PC-3 (cell line): ENCODE data around the gene DHX16. TPM values are rescaled to one million over a fixed set of nuclear protein-coding genes. Genes with fewer than 3 reads are reported as not detected.
A peak's percentile ranks its signal among the peaks of the same experiment; 100 is the strongest.

Experiments used
- ATAC-seq: fragments of 200-7000 bp; cut with Tn5 transposase; 2 replicates; pipeline ENCODE4 v1.9.1; 2020; ENCODE audit warnings: mild to moderate bottlenecking, moderate library complexity
- BruUV-seq: library from RNA; stranded (reverse); fragments of 400-500 nt; replicated peaks from 2 replicates; lab custom pipeline; 2021; lab: Mats Ljungman, UMichigan
- CTCF ChIA-PET: fragments of 300-600 bp; sonication (Branson Sonifier 250); formaldehyde crosslinking; loops from one replicate; lab custom pipeline; 2022; ENCODE audit warnings: antibody characterized with exemption; lab: Charles Lee
- POLR2A ChIA-PET: fragments of 300-600 bp; sonication (Branson Sonifier 250); formaldehyde crosslinking; loops from one replicate; lab custom pipeline; 2022; ENCODE audit warnings: antibody characterized with exemption; ENCODE audit not compliant: unreplicated experiment; lab: Charles Lee
- DNase-seq: peaks from one replicate; pipeline ENCODE4 v3.0.0-alpha.2; 2015
- H2AFZ ChIP-seq: fragments of 300-600 bp; sonication (generic); 2 replicates; pipeline ENCODE4 v1.6.0; 2016; ENCODE audit warnings: antibody characterized with exemption, low read length
- H3F3A ChIP-seq: fragments of 300-600 bp; sonication (generic); one replicate; pipeline ENCODE4 v1.6.0; 2017; ENCODE audit warnings: antibody characterized with exemption, low read length, control low read depth, mild to moderate bottlenecking; ENCODE audit not compliant: unreplicated experiment
- H3K27ac ChIP-seq: fragments of 300-600 bp; sonication (generic); 2 replicates; pipeline ENCODE4 v1.5.1; 2016; ENCODE audit warnings: mild to moderate bottlenecking, low read length
- H3K27me3 ChIP-seq: fragments of 300-600 bp; sonication (generic); 2 replicates; pipeline ENCODE4 v1.6.1; 2016; ENCODE audit warnings: low read length, mixed read lengths
- H3K36me3 ChIP-seq: fragments of 300-600 bp; sonication (generic); 2 replicates; pipeline ENCODE4 v1.6.1; 2016; ENCODE audit warnings: low read depth, mixed run types, low read length, mixed read lengths
- H3K4me1 ChIP-seq: fragments of 300-600 bp; sonication (generic); 2 replicates; pipeline ENCODE4 v1.5.1; 2016; ENCODE audit warnings: low read length; ENCODE audit not compliant: insufficient read depth
- H3K4me2 ChIP-seq: fragments of 300-600 bp; sonication (generic); 2 replicates; pipeline ENCODE4 v1.6.0; 2016; ENCODE audit warnings: low read length
- H3K4me3 ChIP-seq: fragments of 300-600 bp; sonication (generic); 2 replicates; pipeline ENCODE4 v1.5.1; 2016; ENCODE audit warnings: mild to moderate bottlenecking, low read length, mixed read lengths
- H3K79me2 ChIP-seq: fragments of 300-600 bp; sonication (generic); 2 replicates; pipeline ENCODE4 v1.6.1; 2017; ENCODE audit warnings: low read length, mixed read lengths
- H3K9ac ChIP-seq: fragments of 300-600 bp; sonication (generic); 2 replicates; pipeline ENCODE4 v1.6.0; 2016; ENCODE audit warnings: mild to moderate bottlenecking, low read length
- H3K9me2 ChIP-seq: fragments of 300-600 bp; sonication (generic); replicated peaks from 2 replicates; pipeline ENCODE4 v1.6.1; 2016; ENCODE audit warnings: mixed run types, low read length, mixed read lengths
- H3K9me3 ChIP-seq: fragments of 300-600 bp; sonication (generic); 2 replicates; pipeline ENCODE4 v1.6.1; 2016; ENCODE audit warnings: low read length, mixed read lengths
- H4K20me1 ChIP-seq: fragments of 300-600 bp; sonication (generic); 2 replicates; pipeline ENCODE4 v1.6.1; 2016; ENCODE audit warnings: low read length, mixed read lengths
- EZH2 ChIP-seq: fragments of 300-600 bp; sonication (generic); IDR thresholded peaks from one replicate; pipeline ENCODE4 v1.6.1; 2017; ENCODE audit warnings: antibody characterized with exemption, mild to moderate bottlenecking, low read length; ENCODE audit not compliant: unreplicated experiment
- EZH2phosphoT487 ChIP-seq: fragments of 300-600 bp; sonication (generic); IDR thresholded peaks from 2 replicates; pipeline ENCODE4 v1.6.1; 2018; ENCODE audit warnings: mild to moderate bottlenecking, antibody characterized with exemption, low read length, borderline replicate concordance
- intact Hi-C: fragments of 100-400 bp; cut with micrococcal nuclease; formaldehyde crosslinking; loops from 2 replicates; pipeline ENCODE4 v1.9.0; 2023
- total RNA-seq: library from RNA; depleted of rRNA; stranded (reverse); fragments of >200 nt; gene quantifications from 2 replicates; pipeline ENCODE4 v1.2.3, GENCODE V29; 2014
- TF ChIP-seq, protein P1 (sequence below): fragments of 300-600 bp; sonication (generic); conservative IDR thresholded peaks from 2 replicates; pipeline ENCODE4 v1.5.1; 2017; ENCODE audit warnings: antibody characterized with exemption, low read depth, mild to moderate bottlenecking, low read length

The DHX16 gene
- total RNA-seq, 1 experiment from 2014 or later = 50.0 TPM

DNA sequence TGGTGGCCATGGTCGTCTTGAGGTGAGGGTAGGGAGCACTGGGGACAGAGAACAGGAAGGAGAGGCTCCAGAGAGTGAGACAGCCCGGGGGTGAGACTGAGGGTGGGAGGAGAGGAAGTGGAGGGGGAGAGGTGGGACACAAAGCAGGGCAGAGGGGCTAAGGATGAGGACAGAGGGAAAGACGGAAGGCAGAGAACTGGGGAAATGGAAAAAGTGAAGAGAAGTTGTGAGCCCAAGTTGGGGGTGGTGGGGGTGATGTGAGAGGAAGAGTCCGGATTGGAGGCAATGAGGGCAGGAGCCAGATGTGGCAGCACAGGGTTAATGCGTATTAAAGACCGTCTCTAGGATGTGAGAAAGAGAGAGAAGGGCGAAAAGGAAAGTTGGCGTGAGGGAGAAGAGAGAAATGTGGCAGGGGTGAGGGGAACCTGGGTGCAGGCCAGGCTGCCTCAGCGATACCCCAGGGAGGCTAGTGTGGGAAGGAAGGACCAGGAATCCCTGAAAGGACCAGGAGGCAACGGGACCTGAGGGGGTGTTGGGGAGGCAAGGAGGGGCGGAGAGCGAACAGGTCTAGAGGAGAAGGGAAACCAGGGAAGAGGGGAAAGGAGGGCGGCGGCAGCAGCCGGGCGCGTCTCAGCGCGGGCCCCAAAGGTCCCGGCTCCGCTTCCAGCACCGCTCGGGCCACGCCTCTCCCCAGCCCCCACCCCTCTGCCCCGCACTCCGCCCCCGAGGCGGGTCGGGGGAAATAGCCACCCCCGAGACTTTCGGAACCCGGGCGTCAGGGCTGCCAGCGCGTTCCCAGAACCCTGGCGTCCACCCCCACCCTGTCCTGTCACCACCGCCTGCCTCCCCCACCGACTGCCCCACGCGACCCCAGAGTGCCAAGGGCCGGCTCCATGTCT, 13.5 kb upstream of the DHX16 start, which contains the start of gene PPP1R18:
PPP1R18 (minus strand) TSS at position 637 of the 899 bp plus-strand sequence; CDS start at position 10, 627 bp downstream.
- TSS peak; percentile 50 for BruUV-seq
- CTCF ChIA-PET = no interaction called here
- peak; percentile 9 for ATAC-seq

DNA sequence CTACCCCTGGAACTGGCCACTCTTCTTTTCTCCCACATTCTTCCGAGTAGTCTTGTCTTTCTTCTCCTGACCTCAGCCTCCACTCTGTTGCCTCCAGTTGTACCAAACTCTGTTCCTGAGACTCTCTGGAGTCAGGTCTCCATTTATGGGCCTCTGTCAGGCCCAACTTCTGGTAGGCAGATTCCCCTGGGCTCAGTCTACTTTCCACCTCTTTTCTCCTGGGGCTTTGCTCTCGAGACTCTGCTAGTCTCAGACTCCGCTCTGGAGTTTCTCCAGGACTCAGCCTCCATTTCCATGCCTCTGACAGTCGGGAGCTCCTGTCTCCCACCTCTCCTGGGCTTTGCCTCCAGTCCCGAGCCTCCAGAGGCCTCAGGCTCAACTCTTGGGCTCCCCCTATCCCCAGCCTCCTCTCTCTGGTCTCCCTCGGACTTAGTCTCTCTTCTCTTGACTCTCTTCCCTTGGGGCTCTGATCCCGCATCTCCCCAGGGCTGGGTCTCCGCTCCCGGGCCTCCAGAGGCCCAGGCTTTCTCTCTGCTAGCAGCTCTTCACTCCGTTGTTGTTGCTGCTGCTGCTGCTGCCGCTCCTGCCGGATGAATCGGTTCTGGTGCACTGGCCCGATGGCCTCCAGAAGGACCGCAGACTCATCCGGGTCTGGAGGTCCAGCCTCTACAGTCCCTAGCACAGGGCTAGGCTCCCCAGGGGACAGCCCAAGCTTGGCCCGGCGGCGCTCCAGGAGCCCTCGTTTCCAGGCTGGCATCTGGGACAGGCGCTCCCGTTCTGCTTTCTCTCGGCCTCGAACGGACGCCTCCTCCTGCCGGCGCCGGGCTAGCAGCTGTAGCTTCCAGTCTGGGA, 12.6 kb upstream of the DHX16 start:
- TF ChIP-seq EZH2 (no peak), EZH2phosphoT487 (no peak)
- TF ChIP-seq, protein P1, sequence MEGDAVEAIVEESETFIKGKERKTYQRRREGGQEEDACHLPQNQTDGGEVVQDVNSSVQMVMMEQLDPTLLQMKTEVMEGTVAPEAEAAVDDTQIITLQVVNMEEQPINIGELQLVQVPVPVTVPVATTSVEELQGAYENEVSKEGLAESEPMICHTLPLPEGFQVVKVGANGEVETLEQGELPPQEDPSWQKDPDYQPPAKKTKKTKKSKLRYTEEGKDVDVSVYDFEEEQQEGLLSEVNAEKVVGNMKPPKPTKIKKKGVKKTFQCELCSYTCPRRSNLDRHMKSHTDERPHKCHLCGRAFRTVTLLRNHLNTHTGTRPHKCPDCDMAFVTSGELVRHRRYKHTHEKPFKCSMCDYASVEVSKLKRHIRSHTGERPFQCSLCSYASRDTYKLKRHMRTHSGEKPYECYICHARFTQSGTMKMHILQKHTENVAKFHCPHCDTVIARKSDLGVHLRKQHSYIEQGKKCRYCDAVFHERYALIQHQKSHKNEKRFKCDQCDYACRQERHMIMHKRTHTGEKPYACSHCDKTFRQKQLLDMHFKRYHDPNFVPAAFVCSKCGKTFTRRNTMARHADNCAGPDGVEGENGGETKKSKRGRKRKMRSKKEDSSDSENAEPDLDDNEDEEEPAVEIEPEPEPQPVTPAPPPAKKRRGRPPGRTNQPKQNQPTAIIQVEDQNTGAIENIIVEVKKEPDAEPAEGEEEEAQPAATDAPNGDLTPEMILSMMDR = peak; percentile 30; the same call in 1 of the 2 replicates
- Histone ChIP-seq H3K27me3 (no peaks in the 10 kb centered on the region), H3F3A (no peaks in the 10 kb centered on the region), H3K79me2 (peaks cover 93% of the 10 kb centered on the region), H3K36me3 (no peaks in the 10 kb centered on the region; the same call in 1 of the 2 replicates), H3K4me3 (peak overlapping the region; percentile 97), H3K4me2 (peak overlapping the region; percentile 87), H3K9me2 (no peaks in the 10 kb centered on the region), H3K9me3 (no peaks in the 10 kb centered on the region), H3K9ac (peak overlapping the region; percentile 98), H3K27ac (peak overlapping the region; percentile 96), H4K20me1 (no peaks in the 10 kb centered on the region), H3K4me1 (peaks cover 71% of the 10 kb centered on the region), H2AFZ (no peak overlapping the region)
- DNase-seq (no peak), ATAC-seq (no peak)
- BruUV-seq = no TSS peak
- intact Hi-C loops = loop anchor here (5.0 kb wide), 1 partner anchor 137 kb away; no protein-coding TSS in a partner anchor
- ChIA-PET POLR2A (no interaction called here), CTCF (no interaction called here)

More for the DNA sequence above, 13.5 kb upstream of the DHX16 start, which contains the start of gene PPP1R18:
- H3K79me2 ChIP-seq = peaks cover 84% of the 10 kb centered on the region
- POLR2A ChIA-PET = no interaction called here
- no peaks in the 10 kb centered on the region for H3K9me3 ChIP-seq
- peak within 1 kb of the TSS; percentile 97 for H3K4me3 ChIP-seq
- H3K27me3 ChIP-seq = no peaks in the 10 kb centered on the region
- H4K20me1 ChIP-seq = no peaks in the 10 kb centered on the region
- no peaks in the 10 kb centered on the region for H3K9me2 ChIP-seq
- H3K4me1 ChIP-seq = peaks cover 71% of the 10 kb centered on the region
- H3K36me3 ChIP-seq = no peaks in the 10 kb centered on the region
- intact Hi-C loops = loop anchor here (5.0 kb wide), 1 partner anchor 136 kb away; no protein-coding TSS in a partner anchor
- H3K4me2 ChIP-seq = peak within 1 kb of the TSS; percentile 87
- peak within 1 kb of the TSS; percentile 98 for H3K9ac ChIP-seq
- no peaks in the 10 kb centered on the region for H3F3A ChIP-seq
- peak within 1 kb of the TSS; percentile 96 for H3K27ac ChIP-seq
- DNase-seq = peak; percentile 72
- peak within 1 kb of the TSS; percentile 86 for H2AFZ ChIP-seq
- TF ChIP-seq EZH2 (no peak), EZH2phosphoT487 (no peak)
- TF ChIP-seq, protein P1 = no peak
